ENCODE results near the gene PREX1.

PREX1 gene

GRCh38 chr20:48656137-48656536 lies 171.7 kb downstream of the PREX1 start:
- DNase-seq (ENCODE audit: low spot score): no peak

GRCh38 chr20:48653706-48654051 lies 174.1 kb downstream of the PREX1 start:
- DNase-seq (ENCODE audit: low spot score): no peak

GRCh38 chr20:48652961-48653705 lies 174.7 kb downstream of the PREX1 start:
- DNase-seq (ENCODE audit: low spot score): no peak

GRCh38 chr20:48651960-48652359 lies 175.8 kb downstream of the PREX1 start:
- no peak for DNase-seq (ENCODE audit: low spot score)

GRCh38 chr20:48651271-48651670 lies 176.5 kb downstream of the PREX1 start:
- DNase-seq (ENCODE audit: low spot score): no peak

- no peak for DNase-seq (ENCODE audit: low spot score)
Observed at GRCh38 chr20:48649868-48650267, 177.9 kb downstream of the PREX1 start.

- no peak for DNase-seq (ENCODE audit: low spot score)
Observed at GRCh38 chr20:48649104-48649626, 178.6 kb downstream of the PREX1 start.

- DNase-seq (ENCODE audit: low spot score): no peak
Observed at GRCh38 chr20:48648482-48649051, 179.2 kb downstream of the PREX1 start.

- DNase-seq (ENCODE audit: low spot score): no peak
Observed at GRCh38 chr20:48647858-48648257, 179.9 kb downstream of the PREX1 start.

GRCh38 chr20:48645666-48646065 lies 182.1 kb downstream of the PREX1 start:
- DNase-seq (ENCODE audit: low spot score): no peak

- no peak for DNase-seq (ENCODE audit: low spot score)
Observed at GRCh38 chr20:48644286-48644828, 183.4 kb downstream of the PREX1 start.

- DNase-seq (ENCODE audit: low spot score): no peak
Observed at GRCh38 chr20:48642105-48642880, 185.5 kb downstream of the PREX1 start.

GRCh38 chr20:48640871-48641270 lies 186.9 kb downstream of the PREX1 start:
- DNase-seq (ENCODE audit: low spot score): no peak

GRCh38 chr20:48639899-48640298 lies 187.9 kb downstream of the PREX1 start:
- DNase-seq (ENCODE audit: low spot score): no peak

- DNase-seq (ENCODE audit: low spot score): peak; percentile 47
Observed at GRCh38 chr20:48638546-48638945, 189.3 kb downstream of the PREX1 start.

GRCh38 chr20:48637461-48637860 lies 190.3 kb downstream of the PREX1 start:
- DNase-seq (ENCODE audit: low spot score): no peak

- DNase-seq (ENCODE audit: low spot score): no peak
Observed at GRCh38 chr20:48636301-48636700, 191.5 kb downstream of the PREX1 start.

GRCh38 chr20:48635791-48636267 lies 192.0 kb downstream of the PREX1 start:
- peak; percentile 89 for DNase-seq (ENCODE audit: low spot score)

- no peak for DNase-seq (ENCODE audit: low spot score)
Observed at GRCh38 chr20:48635361-48635760, 192.4 kb downstream of the PREX1 start.

GRCh38 chr20:48634641-48635040 lies 193.2 kb downstream of the PREX1 start:
- no peak for DNase-seq (ENCODE audit: low spot score)

GRCh38 chr20:48633620-48634257 lies 194.1 kb downstream of the PREX1 start:
- DNase-seq (ENCODE audit: low spot score): no peak

Data from AG20443 (cell line).